SH-SY5Y (cell line): ENCODE results near the gene CROCC2.

Experiments used
- GATA2 ChIP-seq: IDR thresholded peaks from 2 replicates; pipeline ENCODE4 v1.6.1; 2011; ENCODE audit warnings: mild to moderate bottlenecking, low read depth, low read length
- GATA3 ChIP-seq: IDR thresholded peaks from 2 replicates; pipeline ENCODE4 v1.6.1; 2011; ENCODE audit warnings: low read depth, mild to moderate bottlenecking, low read length, moderate library complexity

The CROCC2 gene

DNA sequence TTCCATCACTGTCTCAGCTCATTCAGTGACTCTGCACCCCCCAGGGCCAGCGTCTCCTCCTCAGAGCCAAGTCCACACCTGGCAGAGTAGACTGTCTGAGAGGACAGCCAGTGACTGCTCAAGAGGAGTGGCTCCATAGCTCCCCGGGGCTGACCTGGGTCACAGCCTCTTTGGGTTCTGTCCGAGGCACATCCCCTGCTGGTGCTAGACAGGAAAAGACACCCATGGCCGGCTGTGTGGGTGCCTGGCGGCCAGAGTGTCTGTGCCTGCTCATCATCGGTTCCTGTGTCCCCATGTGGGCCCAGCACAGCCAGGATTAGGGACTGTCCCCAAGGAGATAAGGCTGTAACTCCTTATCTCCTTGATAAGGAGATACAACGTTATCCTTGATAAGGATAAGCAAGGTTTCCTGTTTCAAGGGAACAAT lies 3.5 kb upstream of the CROCC2 start:
- TF ChIP-seq GATA3 (no peak), GATA2 (no peak; the same call in 1 of the 2 replicates)

- TF ChIP-seq GATA2, result no peak
- no peak for TF ChIP-seq GATA3
Observed at GRCh38 chr2:240903191-240904060, 2.7 kb upstream of the CROCC2 start.

DNA sequence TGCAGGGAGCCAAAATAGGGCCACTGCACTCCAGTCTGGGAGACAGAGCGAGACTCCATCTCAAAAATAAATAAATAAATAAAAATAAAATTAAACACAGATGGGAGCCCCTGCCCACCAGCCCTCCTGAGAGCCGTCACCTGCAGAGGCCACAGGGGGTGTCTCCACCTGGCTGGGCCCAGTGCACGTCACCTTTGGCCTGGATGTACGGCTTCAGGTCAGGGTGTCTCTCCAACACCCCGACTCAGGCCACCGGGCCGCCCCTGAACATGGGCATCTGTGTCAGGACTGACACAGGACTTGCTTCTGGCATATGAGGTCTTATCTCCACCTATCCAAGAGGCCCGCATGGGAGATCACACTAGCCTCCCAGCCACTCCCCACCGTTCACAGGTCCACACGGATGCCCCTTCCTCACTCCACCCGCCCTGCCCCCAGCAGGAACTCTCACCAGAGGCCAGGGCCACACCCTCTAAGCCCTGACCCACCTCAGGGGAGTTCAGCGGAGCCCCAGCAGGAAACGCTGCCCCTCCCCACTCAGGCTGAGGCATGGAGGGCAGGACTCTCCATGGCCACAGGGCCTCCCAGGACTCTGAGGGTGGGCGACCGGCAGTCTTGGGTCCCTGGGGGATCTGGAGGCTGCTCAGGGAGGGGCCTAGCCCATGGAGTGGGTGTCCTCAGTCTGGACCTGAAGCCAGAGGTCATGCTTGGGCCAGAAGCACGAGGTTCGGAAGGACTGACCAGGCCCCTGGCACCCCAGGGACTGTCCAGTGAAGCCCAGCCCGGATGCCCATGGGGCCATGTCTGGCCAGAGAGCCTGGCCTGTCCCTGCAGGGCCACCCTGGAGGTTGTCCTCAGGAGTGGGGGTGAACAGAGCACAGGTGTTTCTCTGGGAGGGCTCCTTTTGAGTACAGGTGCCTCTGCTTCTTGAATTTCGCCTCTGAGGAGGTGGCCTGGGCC lies 1.6 kb upstream of the CROCC2 start:
- TF ChIP-seq GATA2, result no peak
- no peak for TF ChIP-seq GATA3

GRCh38 chr2:240905176-240905781 lies 857 bp upstream of the CROCC2 start:
- TF ChIP-seq GATA2 (no peak), GATA3 (no peak)

- TF ChIP-seq GATA3, result no peak
Observed at GRCh38 chr2:240906911-240907590, 915 bp downstream of the CROCC2 start.

DNA sequence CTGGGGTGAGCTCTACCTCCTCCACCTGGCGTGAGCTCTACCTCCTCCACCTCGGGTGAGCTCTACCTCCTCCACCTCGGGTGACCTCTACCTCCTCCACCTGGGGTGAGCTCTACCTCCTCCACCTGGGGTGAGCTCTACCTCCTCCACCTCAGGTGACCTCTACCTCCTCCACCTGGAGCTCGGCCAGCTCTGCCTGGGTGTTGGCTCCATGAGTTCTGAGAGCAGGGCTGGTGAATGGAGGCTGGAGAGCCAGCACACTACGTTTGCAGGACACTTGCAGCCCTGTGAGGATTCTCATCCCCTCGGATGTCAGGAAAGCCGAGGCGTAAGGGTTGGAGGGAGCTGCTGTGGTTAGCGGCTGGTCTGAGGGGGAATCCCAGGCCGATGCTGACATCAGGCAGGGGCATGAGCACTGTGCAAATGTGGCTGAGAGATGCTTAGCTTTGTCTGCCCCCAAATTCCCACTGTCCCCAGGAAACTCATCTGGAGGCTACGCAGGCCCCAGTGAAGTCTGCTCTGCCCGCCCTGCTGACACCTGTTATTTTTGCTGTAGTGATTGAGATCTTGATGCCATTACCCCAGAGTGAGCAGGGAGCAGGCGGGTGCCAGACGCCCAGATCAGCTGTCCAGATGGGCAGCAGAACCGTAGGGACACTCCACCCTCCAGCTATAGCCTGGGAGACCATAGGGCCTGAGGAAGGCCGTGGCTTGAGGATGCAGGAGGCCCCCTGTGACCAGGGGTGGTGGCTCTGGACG lies 3.3 kb downstream of the CROCC2 start:
- TF ChIP-seq GATA2, result peak; percentile 97
- TF ChIP-seq GATA3, result no peak

- TF ChIP-seq GATA2 (no peak), GATA3 (no peak)
Observed at GRCh38 chr2:240911641-240912265, 5.6 kb downstream of the CROCC2 start.

GRCh38 chr2:240912878-240913809 lies 7.0 kb downstream of the CROCC2 start:
- TF ChIP-seq GATA2 (no peak), GATA3 (no peak)

GRCh38 chr2:240913810-240914644 lies 7.9 kb downstream of the CROCC2 start:
- TF ChIP-seq GATA2 (no peak), GATA3 (no peak)

DNA sequence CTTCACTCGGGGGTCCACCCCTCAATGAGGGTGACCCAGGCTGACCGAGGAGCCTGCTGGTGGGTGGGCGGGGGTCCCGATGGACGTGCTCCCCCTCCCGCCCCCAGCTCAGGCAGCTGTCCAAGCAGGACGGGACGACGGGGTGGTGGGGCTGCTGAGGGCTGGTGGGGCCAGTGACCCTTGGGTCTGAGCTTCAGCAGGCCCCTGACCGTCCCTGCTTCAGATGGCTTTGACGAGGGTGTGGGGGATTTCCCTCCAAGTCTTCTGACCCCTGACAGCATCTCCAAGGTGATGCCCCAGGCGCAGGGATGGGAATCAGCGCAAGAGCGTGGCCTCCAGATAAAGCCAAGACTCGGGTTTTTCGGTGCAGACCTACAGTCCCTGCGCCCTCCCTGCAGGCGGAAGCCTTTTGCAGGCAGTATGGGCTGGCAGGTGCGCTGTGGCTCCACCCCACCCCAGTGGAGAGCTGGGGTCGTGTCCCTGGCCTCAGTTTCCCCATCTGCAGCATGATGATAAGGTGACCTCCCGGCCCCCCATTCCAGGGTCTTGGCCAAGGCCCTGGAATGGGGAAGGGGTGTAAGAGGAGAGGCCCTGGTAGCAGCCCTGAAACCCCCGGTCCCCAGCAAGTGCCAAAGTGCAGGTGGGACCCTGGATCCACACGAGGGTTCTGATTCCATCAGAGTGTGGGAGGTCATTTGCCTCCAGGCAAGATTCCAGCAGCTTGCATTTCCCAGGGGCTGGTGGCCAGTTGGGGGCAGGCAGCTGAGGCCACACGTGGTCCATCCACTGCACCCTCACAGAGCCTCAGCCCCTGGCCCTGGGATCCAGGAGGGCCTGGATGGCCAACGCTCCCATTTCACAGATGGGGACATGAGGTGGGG lies 8.7 kb downstream of the CROCC2 start:
- TF ChIP-seq GATA2, result no peak
- no peak for TF ChIP-seq GATA3
